ENCODE data around the gene NUDT19. TPM values are rescaled to one million over a fixed set of nuclear protein-coding genes. Genes with fewer than 3 reads are reported as not detected.

The NUDT19 gene
- total RNA-seq, 1 experiment from 2014 or later = 17.8 TPM

DNA sequence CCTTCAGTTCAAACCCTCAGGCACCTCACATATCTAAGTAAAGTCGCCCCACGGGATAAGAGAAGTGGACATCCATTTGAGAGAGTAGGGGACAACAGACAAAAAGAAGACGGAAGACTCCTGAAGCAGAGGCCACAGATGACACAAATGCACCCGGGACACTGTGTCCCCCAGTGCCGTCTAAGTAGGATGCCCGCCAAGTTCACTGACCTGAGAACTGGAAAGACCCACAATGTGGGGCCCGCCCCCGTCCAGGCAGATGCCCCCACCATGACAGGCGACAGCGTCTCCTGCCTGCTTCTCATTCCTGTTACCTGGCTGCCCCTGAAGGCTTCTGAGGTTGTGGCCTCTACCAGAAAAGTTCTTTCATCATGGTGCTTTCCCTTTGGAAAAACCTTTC is 33.5 kb upstream of the NUDT19 start:
- intact Hi-C loops (cut with micrococcal nuclease; ENCODE audit: unreplicated experiment) = no loop called here
- no peak for DNase-seq (ENCODE audit: low spot score)
- Histone ChIP-seq H3K27me3 (replicated peaks; ENCODE audit: insufficient read depth, low read depth, low read length, poor library complexity) (no peaks in the 10 kb centered on the region), H3K9me3 (ENCODE audit: low read depth, low read length, poor library complexity, severe bottlenecking) (no peaks in the 10 kb centered on the region), H3K36me3 (ENCODE audit: insufficient read depth, low read length, poor library complexity, severe bottlenecking) (no peaks in the 10 kb centered on the region), H3K4me1 (ENCODE audit: insufficient read depth, low read length, poor library complexity, severe bottlenecking) (no peaks in the 10 kb centered on the region), H3K4me3 (ENCODE audit: low read depth, low read length, poor library complexity, severe bottlenecking) (no peak overlapping the region), H3K27ac (ENCODE audit: low read depth, low read length, poor library complexity, severe bottlenecking) (no peak overlapping the region)
- BruUV-seq (replicated peaks) = no TSS peak
- CTCF ChIA-PET = no interaction called here
- TF ChIP-seq, protein P1, sequence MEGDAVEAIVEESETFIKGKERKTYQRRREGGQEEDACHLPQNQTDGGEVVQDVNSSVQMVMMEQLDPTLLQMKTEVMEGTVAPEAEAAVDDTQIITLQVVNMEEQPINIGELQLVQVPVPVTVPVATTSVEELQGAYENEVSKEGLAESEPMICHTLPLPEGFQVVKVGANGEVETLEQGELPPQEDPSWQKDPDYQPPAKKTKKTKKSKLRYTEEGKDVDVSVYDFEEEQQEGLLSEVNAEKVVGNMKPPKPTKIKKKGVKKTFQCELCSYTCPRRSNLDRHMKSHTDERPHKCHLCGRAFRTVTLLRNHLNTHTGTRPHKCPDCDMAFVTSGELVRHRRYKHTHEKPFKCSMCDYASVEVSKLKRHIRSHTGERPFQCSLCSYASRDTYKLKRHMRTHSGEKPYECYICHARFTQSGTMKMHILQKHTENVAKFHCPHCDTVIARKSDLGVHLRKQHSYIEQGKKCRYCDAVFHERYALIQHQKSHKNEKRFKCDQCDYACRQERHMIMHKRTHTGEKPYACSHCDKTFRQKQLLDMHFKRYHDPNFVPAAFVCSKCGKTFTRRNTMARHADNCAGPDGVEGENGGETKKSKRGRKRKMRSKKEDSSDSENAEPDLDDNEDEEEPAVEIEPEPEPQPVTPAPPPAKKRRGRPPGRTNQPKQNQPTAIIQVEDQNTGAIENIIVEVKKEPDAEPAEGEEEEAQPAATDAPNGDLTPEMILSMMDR (conservative IDR thresholded peaks at IDR 0.05; ENCODE audit: low read depth, low read length) = no peak
- TF ChIP-seq EZH2 (IDR thresholded peaks at IDR 0.05; ENCODE audit: borderline replicate concordance, low read depth, low read length, poor library complexity, severe bottlenecking) = no peak
- POLR2A ChIA-PET (ENCODE audit: low non-redundant PET) = no interaction called here

DNA sequence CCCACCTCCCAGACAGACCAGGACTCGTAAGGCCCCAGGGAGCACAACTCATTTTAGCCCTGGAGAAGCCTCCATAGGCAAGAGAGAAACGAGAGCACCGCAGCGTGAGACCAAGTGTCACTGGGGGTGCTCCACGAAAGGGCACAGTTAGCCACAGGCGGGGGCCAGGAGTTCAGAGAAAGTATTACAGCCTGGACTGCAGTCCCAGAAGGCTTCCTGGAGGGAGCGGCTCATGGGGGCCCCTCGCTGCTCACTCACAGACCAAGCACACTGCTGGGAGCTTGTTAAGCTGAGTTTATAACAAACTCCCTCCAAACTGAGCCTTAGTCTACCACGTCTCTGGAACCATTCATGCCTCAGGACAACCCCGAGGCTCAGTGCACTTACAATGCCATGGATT is 33.1 kb upstream of the NUDT19 start:
- Histone ChIP-seq H3K4me1 (ENCODE audit: insufficient read depth, low read length, poor library complexity, severe bottlenecking) (no peaks in the 10 kb centered on the region), H3K27ac (ENCODE audit: low read depth, low read length, poor library complexity, severe bottlenecking) (no peak overlapping the region), H3K4me3 (ENCODE audit: low read depth, low read length, poor library complexity, severe bottlenecking) (no peak overlapping the region), H3K36me3 (ENCODE audit: insufficient read depth, low read length, poor library complexity, severe bottlenecking) (no peaks in the 10 kb centered on the region), H3K9me3 (ENCODE audit: low read depth, low read length, poor library complexity, severe bottlenecking) (no peaks in the 10 kb centered on the region), H3K27me3 (replicated peaks; ENCODE audit: insufficient read depth, low read depth, low read length, poor library complexity) (no peaks in the 10 kb centered on the region)
- ChIA-PET CTCF (no interaction called here), POLR2A (ENCODE audit: low non-redundant PET) (no interaction called here)
- intact Hi-C loops (cut with micrococcal nuclease; ENCODE audit: unreplicated experiment) = no loop called here
- DNase-seq (ENCODE audit: low spot score) = no peak
- no TSS peak for BruUV-seq (replicated peaks)
- TF ChIP-seq, protein P1 (conservative IDR thresholded peaks at IDR 0.05; ENCODE audit: low read depth, low read length) = no peak
- no peak for TF ChIP-seq EZH2 (IDR thresholded peaks at IDR 0.05; ENCODE audit: borderline replicate concordance, low read depth, low read length, poor library complexity, severe bottlenecking)

DNA sequence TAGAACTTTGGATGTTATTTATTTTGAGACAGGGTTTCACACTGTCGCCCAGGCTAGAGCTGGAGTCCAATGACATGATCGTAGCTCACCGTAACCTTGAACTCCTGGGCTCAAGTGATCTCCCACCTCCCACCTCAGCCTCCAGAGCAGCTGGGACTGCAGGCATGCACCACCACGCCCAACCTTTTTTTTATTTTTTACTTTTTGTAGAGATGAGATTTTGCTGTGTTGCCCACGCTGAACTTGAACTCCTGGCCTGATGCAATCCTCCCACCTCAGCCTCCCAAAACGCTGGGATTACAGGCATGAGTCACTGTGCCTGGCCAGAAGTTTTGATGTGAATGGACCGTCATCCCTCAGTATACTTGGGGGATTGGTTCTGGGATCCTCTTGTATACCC is 30.3 kb upstream of the NUDT19 start:
- TF ChIP-seq, protein P1 (conservative IDR thresholded peaks at IDR 0.05; ENCODE audit: low read depth, low read length) = no peak
- TF ChIP-seq EZH2 (IDR thresholded peaks at IDR 0.05; ENCODE audit: borderline replicate concordance, low read depth, low read length, poor library complexity, severe bottlenecking) = no peak
- Histone ChIP-seq H3K27me3 (replicated peaks; ENCODE audit: insufficient read depth, low read depth, low read length, poor library complexity) (no peaks in the 10 kb centered on the region), H3K27ac (ENCODE audit: low read depth, low read length, poor library complexity, severe bottlenecking) (no peak overlapping the region), H3K4me1 (ENCODE audit: insufficient read depth, low read length, poor library complexity, severe bottlenecking) (no peaks in the 10 kb centered on the region), H3K36me3 (ENCODE audit: insufficient read depth, low read length, poor library complexity, severe bottlenecking) (no peaks in the 10 kb centered on the region), H3K9me3 (ENCODE audit: low read depth, low read length, poor library complexity, severe bottlenecking) (no peaks in the 10 kb centered on the region), H3K4me3 (ENCODE audit: low read depth, low read length, poor library complexity, severe bottlenecking) (no peak overlapping the region)
- intact Hi-C loops (cut with micrococcal nuclease; ENCODE audit: unreplicated experiment) = no loop called here
- BruUV-seq (replicated peaks) = no TSS peak
- no peak for DNase-seq (ENCODE audit: low spot score)
- CTCF ChIA-PET = interaction anchor here (0.7 kb wide), 1 partner anchor 49 kb away, joined by 7 read pairs; no protein-coding TSS in a partner anchor
- POLR2A ChIA-PET (ENCODE audit: low non-redundant PET) = no interaction called here
